GM10847 (cell line): ENCODE results near the gene SEMA6D.

Experiments
- POLR2A ChIP-seq: IDR thresholded peaks from 2 replicates; pipeline ENCODE4 v1.6.1; 2011; ENCODE audit not compliant: insufficient read length; ENCODE audit errors: extremely low read depth

The SEMA6D gene

DNA sequence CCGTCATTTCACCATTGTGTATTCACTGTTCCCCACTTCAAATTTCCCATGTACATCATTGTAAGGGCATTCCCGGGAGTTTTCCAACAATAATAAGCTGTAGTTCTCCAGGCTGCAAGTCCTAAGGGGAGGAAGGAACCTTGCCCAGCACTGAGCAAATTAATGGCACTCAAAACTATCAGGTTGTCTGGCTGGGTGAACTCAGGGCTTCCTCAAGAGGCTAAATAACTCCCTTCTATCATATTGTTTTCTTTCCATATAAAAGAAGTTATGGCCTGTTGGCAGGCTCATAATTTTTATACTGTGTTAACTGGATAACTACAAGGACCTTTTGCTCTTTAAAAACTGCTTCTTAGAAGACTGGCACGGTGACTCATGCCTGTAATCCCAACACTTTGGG lies 71.4 kb downstream of the SEMA6D start:
- no peak for TF ChIP-seq POLR2A

DNA sequence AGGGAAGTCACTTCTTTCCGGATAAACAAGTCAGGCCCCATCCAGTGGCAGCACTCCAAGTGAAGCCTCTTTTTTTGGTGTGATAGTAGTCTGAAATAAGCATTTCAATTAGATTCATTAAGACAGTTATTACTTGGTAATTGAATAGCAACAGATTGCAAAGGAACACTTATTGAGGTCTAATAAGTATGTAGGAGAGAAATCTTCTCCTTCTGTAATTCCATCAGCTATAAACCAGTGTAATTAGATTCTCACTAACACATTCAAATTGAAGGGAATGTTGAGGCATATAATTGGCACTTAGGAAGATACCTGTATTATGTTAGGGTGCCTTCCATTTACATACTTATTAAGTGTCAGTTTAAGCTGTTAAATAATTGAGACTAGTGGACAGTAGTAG lies 73.9 kb downstream of the SEMA6D start:
- no peak for TF ChIP-seq POLR2A

DNA sequence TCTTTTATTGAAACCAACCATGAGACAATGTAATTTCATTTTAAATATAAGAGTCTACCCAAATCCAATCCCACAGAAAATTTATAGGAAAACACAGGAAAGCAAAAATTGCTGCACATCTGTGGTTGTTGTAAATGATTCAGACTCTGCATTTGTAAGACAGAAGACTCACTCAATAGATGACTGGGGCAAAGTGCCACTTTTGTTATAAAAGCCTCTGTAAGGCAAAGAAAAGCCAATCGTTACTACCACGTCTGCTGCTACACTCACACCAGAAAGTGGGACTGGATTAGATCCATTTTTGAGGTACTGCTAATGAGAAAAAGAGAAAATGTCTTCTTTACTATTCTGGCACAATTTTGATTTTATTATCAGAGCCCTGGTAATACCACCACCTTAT lies 74.9 kb downstream of the SEMA6D start:
- TF ChIP-seq POLR2A = no peak

DNA sequence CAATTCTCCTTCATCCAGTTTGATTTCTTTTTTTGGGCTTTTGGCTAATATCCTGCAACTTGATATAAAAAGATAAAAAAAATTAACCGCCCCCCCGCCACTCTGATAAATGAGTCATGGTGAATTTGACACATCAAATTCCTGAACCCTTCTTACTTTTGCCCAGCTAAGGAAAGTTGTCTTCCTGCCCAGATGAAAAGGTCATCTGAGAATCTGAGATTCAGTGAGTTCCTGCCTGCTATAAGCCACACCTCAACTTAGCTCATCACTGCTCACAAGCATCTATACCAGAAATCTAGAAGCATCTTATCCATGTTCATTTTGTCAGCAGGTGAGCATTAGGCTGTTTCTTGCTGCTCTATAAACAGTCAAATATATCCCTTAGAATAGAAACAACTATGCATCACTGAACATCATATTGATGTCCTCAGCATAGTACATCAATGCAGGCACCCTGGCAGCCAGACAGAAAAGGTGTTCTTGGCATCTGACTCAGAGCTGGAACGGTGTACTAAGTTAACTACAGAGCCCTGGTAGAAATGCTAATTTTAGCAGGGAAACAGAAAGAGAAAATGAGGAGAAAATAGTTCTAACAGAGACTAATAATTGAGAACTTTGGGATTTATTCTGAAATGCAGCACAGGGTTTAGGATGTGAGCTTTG lies 77.1 kb downstream of the SEMA6D start:
- TF ChIP-seq POLR2A = no peak

DNA sequence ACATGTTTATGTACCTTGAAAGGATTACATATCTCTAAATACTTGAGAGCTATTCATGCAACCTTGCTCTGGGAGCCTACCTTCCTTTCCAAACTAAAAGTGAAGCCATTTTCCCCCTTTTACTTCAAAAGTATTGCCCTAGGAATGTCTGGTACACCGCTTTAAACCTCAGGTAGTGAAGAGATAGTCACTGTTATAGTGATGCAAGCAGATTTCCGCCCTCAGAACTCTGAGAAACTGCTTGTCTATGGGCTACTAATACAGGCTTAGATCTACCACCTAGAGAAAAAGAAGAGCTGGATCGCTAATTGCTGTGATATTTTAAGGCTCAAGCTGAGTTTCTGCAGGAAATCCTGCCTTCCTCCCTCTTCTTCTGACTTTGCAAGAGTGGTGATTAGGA lies 78.6 kb downstream of the SEMA6D start:
- TF ChIP-seq POLR2A = no peak

DNA sequence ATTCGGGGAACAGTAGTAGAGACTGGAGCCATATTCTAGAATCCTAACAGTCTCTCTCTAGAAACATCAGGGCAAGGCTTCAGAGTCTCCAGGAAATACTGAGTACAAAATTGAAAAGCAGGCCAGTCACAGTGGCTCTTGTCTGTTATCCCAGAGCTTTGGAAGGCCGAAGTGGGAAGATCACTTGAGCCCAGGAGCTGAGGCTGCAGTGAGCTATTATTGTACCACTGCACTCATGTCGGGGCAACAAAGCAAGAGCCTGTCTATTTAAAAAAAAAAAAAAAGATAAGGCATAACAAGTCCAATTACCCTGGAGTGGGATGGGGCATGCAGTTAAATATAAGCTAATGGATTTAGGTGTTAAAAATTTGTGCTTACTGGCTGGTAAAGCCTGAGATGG lies 79.0 kb downstream of the SEMA6D start:
- no peak for TF ChIP-seq POLR2A

DNA sequence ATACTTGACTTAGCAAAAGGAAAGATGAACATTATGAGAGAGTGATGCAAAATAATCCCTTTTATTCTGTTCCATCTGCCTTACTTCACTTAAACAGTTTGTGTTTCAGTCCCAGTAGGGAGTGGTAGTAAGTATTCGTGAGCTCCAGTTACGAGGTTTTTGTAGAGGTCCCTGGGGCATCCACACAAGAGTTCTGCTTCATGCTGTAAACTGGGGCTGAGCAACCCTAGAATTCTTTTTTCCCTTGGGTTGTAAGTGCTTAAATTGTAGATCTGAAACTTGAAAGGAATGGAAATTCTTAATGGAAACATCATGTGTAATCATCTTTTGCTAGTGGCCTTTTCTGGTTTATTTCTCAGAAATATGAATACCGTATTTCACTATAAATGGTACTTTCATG lies 79.5 kb downstream of the SEMA6D start:
- no peak for TF ChIP-seq POLR2A

DNA sequence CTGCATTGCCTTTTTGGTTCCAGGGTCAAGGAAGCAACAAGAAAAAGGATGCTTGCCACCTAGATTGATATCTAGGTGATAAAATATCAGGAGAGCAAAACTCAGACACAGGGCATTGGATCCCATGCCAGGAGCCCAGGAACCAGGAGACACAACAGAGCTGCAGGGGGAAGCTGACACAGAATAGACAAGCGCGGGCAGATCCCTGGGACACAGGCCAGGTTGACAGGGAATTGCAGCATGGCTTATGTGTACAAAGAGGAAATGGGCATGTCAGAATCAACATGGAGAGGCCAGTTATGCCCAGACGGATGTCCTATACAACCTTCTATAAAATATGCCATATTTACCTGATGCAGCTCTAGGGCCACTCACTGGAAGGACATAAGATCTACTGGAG lies 84.2 kb downstream of the SEMA6D start:
- TF ChIP-seq POLR2A = no peak

DNA sequence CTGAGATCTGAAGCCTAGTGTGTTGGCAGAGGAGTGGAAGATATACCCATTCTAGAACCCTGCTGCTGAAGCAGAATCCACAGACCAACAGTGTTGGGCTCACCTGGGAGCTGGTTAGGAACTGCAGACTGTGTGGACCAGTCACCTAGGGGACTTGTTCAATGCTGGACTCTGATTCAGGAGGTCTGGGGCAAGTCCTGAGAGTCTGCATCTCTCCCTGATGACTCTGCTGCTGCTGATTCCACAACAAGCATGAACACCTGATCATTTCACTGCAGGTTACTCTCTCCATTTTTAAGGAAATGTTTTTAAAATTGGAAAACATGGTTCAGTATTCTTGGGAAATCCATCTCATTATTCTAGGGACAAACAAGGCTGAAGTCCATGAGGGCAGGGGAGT lies 84.9 kb downstream of the SEMA6D start:
- TF ChIP-seq POLR2A = no peak

DNA sequence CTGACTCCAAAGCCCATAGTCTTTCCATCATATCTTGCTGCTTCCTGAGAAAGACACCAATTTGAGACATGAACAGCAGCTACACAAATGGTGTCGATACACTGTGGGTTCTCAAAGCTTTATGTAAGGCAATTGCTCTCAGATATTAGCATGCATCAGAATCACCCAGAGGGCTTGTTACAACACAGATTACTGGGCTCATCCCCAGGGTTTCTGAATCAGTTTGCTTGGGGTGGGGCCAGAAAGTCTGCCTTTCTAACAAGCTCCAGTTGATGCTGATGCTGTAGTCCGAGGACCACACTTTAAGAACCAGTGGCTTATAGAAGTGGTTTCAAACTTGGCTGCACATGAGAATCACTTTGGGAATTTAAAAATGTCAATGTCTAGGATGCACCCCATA lies 86.5 kb downstream of the SEMA6D start:
- no peak for TF ChIP-seq POLR2A

DNA sequence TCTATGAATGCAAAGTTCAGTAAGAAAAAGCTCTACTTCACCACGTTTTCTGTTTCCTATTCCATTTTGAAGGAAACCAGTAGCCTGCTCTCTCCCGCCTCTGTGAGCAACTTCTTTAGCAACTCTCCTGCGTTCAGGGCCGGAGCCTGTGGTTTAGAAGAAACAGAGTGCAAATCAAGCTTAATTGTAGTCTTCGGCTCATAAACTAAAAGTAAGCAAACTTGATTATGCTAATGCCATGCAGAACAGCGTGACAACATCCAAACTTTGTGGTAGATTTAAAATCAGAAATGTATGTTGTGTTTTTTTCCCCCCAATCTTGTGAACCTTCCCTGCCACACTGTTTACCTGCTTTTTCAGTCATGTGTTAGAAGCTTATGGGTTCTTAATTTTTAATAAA lies 87.4 kb downstream of the SEMA6D start:
- no peak for TF ChIP-seq POLR2A

DNA sequence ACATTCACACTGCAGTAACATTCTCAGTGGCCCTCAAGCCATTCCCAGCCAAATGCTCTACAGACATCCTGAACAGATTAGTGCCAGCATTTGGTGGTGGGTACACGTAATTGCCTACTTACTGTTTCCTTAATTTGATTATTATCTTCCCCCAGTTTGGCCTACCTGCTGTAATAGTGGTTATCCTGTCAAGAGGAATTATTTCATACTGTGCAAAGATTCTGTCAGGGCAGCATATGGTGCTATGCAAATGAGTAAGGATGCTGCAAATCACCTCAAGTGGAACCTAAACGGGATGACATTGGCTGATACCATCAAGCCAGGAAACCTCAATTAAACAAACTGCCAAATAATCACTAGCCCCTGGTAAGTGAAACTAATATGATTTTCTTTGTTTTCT lies 88.7 kb downstream of the SEMA6D start:
- TF ChIP-seq POLR2A = no peak

DNA sequence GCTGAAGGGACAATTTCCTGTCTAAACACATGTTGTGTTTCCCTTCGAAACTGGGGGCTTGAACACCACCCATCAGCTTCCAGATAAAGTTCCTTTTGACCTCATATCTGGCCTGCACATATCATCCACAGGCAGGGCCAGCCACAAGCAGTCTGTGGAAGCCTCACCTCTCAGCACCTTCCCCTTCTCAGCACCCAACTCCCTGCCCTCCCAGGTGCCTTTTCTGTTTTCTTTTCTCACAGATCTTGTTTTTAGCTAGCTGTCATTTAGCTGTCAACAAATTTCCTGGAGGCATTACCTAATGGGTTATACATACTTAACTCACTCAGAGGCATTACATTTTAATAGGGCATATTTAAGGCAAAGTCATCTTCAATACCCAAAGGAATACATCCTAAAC lies 93.9 kb downstream of the SEMA6D start:
- no peak for TF ChIP-seq POLR2A

DNA sequence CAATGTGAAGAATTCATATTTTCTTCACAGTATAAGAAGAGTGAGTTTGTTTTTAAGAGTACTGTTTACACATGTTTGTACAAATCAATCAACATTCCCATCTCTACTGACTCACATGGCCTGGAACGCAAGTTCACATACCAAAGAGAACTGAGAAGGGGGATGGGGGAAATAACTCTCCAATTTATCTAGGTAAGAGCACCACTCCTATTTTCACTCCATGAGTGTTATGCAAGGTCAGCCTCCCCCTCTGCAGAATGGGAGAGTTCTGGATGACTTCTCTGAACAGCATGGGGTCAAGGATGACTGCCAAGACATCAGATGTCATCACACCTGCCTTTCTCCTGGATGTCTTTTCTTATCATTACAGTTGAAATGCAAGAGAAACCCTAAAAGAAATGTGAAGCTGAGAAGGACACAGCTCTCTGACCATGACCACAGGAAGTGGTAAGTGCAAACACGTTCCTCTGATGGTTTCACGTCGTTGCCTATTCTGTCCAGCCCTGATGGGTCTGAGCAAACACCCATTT lies 95.2 kb downstream of the SEMA6D start:
- no peak for TF ChIP-seq POLR2A

DNA sequence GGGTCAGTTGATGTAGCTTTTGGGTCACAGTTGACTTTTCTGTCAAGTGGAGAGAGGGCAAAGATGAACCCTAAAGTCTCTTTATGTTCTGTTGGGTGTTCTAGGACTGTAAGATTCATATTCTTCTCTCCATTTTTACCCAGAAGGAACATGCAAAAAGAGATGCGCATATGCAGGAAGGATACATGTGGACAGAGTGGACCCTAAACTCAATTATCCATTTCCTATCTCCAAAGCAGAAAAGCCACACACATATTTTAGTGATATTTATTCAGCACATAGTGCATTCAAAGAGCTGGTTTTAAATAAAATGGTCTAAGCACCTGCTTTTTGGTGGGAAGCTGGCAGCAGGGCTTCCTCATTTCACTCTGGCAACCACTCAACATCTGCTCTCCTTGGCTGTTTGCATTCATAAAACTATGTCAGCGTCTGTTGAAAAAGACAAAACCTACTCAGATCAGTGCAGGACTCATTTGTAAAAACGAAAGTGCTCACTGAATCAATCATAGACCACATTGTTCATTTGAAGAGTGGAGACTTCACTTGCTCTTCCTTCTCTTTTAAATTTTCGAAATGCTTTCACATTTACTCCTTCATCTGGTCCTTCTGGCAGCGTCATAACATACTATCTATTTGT lies 96.6 kb downstream of the SEMA6D start:
- TF ChIP-seq POLR2A = no peak

DNA sequence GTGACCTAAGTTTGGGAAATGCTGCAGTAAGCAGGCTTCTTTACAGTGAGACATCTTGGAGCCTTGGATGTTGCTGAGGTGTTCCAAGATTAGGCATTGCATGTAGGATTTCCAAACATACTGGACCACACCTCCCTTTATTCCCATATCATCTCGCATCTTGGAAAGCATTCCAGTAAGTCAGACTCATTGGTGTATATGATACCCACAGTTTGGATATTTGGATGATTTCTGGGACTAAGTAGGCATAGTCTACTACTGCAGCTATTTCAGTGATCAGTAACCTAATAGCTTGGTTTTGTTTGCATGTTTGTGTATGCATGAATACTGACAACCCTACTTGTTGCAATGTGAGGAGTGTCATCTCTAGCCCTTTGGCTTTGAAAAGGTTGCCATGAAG lies 97.3 kb downstream of the SEMA6D start:
- TF ChIP-seq POLR2A = no peak

DNA sequence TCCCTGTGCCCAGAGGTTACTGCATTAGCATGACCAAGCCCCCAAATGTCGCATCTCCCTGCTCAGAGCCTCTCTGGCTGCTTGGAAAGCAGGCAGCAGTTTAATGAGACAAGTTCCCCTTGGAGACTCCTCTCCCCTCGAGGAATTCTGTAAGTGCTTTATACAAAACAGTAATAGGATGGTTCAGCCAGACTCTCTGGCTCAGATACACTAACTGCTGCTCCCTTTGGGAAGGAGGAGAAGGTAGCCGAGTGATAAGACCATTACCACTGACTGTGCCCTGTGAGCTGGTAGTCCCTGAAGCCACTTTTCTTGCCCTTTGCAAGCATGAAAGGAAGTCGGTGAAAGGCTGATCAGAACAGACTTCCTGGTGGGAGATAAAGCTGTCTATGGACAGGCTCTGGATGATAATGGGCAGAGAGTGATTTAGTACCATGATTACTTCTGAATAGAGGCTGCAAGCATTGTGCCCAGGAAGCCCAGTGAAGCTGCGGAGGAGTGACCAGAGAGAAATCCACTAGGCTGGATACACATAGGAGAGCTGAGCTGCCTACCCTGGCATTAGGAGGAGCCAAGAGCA lies 100.8 kb downstream of the SEMA6D start:
- TF ChIP-seq POLR2A = no peak

DNA sequence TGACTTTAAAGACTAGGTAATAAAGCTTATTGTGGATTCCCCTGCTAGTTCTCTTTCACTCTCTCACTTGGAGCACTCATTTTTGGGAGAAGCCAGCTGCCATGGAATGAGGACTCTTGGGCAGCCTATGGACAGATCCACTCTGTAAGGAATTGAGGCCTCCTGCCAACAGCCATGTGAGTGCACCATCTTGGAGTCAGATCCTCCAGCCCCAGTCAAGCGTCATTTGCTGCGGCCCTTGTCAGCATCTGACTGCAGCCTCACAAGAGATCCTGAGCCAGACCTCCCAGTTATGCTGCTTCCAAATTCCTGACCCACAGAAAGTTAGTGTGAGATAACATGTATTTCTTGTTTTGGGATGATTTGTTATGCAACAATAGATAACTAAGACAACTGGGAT lies 101.9 kb downstream of the SEMA6D start:
- no peak for TF ChIP-seq POLR2A
